Neutrophil (primary cell): ENCODE measurements around the gene KCTD7.
"Not testable (repeated sequence)": the region's sequence is repeated elsewhere in the genome, so short reads cannot be mapped to it uniquely, and the experiment has no call there.

Experiments
- H3K27ac ChIP-seq: fragments of 200-600 bp; sonication (generic); 2 replicates; pipeline ENCODE4 v1.5.1; 2016; ENCODE audit warnings: mild to moderate bottlenecking, moderate library complexity
- H3K27me3 ChIP-seq: fragments of 200-600 bp; sonication (generic); 2 replicates; pipeline ENCODE4 v1.6.0; 2016; ENCODE audit warnings: mild to moderate bottlenecking
- H3K36me3 ChIP-seq: fragments of 200-600 bp; sonication (generic); 2 replicates; pipeline ENCODE4 v1.5.1; 2017
- H3K4me1 ChIP-seq, 2 experiments: fragments of 200-600 bp in 1 of 2; sonication (generic) in 1 of 2; 1 replicate in 1 of 2; 2 replicates in 1 of 2; pipeline versions ENCODE4 v1.5.1 to v1.6.1; 2013 to 2016; ENCODE audit warnings: low read depth in 1 of 2, low read length in 1 of 2, mild to moderate bottlenecking in 1 of 2, moderate library complexity in 1 of 2; ENCODE audit not compliant: control insufficient read depth in 1 of 2, insufficient read depth in 1 of 2
- H3K4me3 ChIP-seq, 2 experiments: fragments of 200-600 bp in 1 of 2; sonication (generic) in 1 of 2; 1 replicate in 1 of 2; 2 replicates in 1 of 2; pipeline ENCODE4 v1.5.1; 2013 to 2016; ENCODE audit warnings: low read depth in 1 of 2, low read length in 1 of 2, mild to moderate bottlenecking in 1 of 2, moderate library complexity in 1 of 2
- H3K9me3 ChIP-seq: fragments of 200-600 bp; sonication (generic); 2 replicates; pipeline ENCODE4 v1.5.1; 2016
- CTCF ChIP-seq: fragments of 200-600 bp; sonication (generic); IDR thresholded peaks from 2 replicates; pipeline ENCODE4 v1.5.1; 2016; ENCODE audit warnings: antibody characterized with exemption

The KCTD7 gene

GRCh38 chr7:66654275-66655112, 25.8 kb downstream of the KCTD7 start:
- Histone ChIP-seq H3K27ac (peak overlapping the region; percentile 100), H3K4me1 (peaks cover 16 to 17% of the 10 kb centered on the region in 2 experiments)
- TF ChIP-seq CTCF: peak; percentile 32

GRCh38 chr7:66655113-66655806, 26.6 kb downstream of the KCTD7 start:
- H3K9me3 ChIP-seq, H3K27me3 ChIP-seq, H3K36me3 ChIP-seq: not testable (repeated sequence)
- peak overlapping the region; percentile 84 to 95 for H3K4me3 ChIP-seq
- H3K27ac ChIP-seq: peak overlapping the region; percentile 100
- H3K4me1 ChIP-seq: peaks cover 16 to 17% of the 10 kb centered on the region in 2 experiments

More at GRCh38 chr7:66654275-66655112, 25.8 kb downstream of the KCTD7 start:
- no peaks in the 10 kb centered on the region for H3K9me3 ChIP-seq
- peak overlapping the region; percentile 84 to 95 for H3K4me3 ChIP-seq
- no peaks in the 10 kb centered on the region for H3K36me3 ChIP-seq
- peaks cover 3% of the 10 kb centered on the region for H3K27me3 ChIP-seq

GRCh38 chr7:66655826-66656485, 27.3 kb downstream of the KCTD7 start:
- H3K4me1 ChIP-seq: peaks cover 16 to 17% of the 10 kb centered on the region in 2 experiments
- H3K27ac ChIP-seq, H3K9me3 ChIP-seq, H3K27me3 ChIP-seq, H3K36me3 ChIP-seq, H3K4me3 ChIP-seq: not testable (repeated sequence)

GRCh38 chr7:66657798-66658197, 29.1 kb downstream of the KCTD7 start:
- H3K4me3 ChIP-seq: no peak overlapping the region
- no peak overlapping the region for H3K27ac ChIP-seq
- H3K36me3 ChIP-seq: no peaks in the 10 kb centered on the region
- no peaks in the 10 kb centered on the region for H3K27me3 ChIP-seq
- H3K9me3 ChIP-seq: no peaks in the 10 kb centered on the region
- peaks cover 16 to 17% of the 10 kb centered on the region in 2 experiments for H3K4me1 ChIP-seq
- no peak for TF ChIP-seq CTCF

GRCh38 chr7:66662646-66663264, 34.1 kb downstream of the KCTD7 start:
- Histone ChIP-seq H3K27me3 (no peaks in the 10 kb centered on the region), H3K9me3 (no peaks in the 10 kb centered on the region), H3K4me1 (no peaks in the 10 kb centered on the region), H3K27ac (no peak overlapping the region), H3K4me3 (no peak overlapping the region), H3K36me3 (no peaks in the 10 kb centered on the region)
- TF ChIP-seq CTCF: no peak

GRCh38 chr7:66664590-66665293, 36.1 kb downstream of the KCTD7 start:
- Histone ChIP-seq H3K4me1 (no peaks in the 10 kb centered on the region), H3K9me3 (no peaks in the 10 kb centered on the region), H3K36me3 (no peaks in the 10 kb centered on the region), H3K27me3 (no peaks in the 10 kb centered on the region), H3K4me3 (no peak overlapping the region), H3K27ac (no peak overlapping the region)
- no peak for TF ChIP-seq CTCF
